SK-MEL-5 (cell line): ENCODE results near the gene PIP5K1A. TPM values are rescaled to one million over a fixed set of nuclear protein-coding genes. Genes with fewer than 3 reads are reported as not detected.

Experiments used
- DNase-seq: peaks from one replicate; pipeline ENCODE4 v3.0.0-alpha.2; 2016; ENCODE audit warnings: low read depth, low spot score
- in situ Hi-C: cut with HindIII; loops from 2 replicates; pipeline ENCODE4 v1.10.0; 2016; ENCODE audit warnings: low sequenced_read_pairs, high pct_unique_total_duplicates, low pct_unique_long_range_greater_than_20kb
- total RNA-seq: library from RNA; depleted of rRNA; stranded (reverse); fragments of >200 nt; shearing (Covaris generic); gene quantifications from 2 replicates; pipeline ENCODE4 v1.2.3, GENCODE V29; 2014; rRNA removed

PIP5K1A gene
- total RNA-seq, 1 experiment from 2014 or later: 54.5 TPM

GRCh38 chr1:151294742-151295462 lies 96.5 kb downstream of the PIP5K1A start:
- in situ Hi-C loops: no loop called here
- peak; percentile 86 for DNase-seq

Other genes starting within 250 kb of the PIP5K1A start
- 133 and 162 TPM in 2 replicates for gene CERS2, start 223.7 kb upstream of the PIP5K1A start, total RNA-seq
- 0.48 and 1.1 TPM in 2 replicates for gene ANXA9, start 216.3 kb upstream of the PIP5K1A start, total RNA-seq
- 11.3 and 13.6 TPM in 2 replicates for gene MINDY1, start 191.7 kb upstream of the PIP5K1A start, total RNA-seq
- 13.9 and 16.2 TPM in 2 replicates for gene PRUNE1, start 190.1 kb upstream of the PIP5K1A start, total RNA-seq
- 0.11 and 0.16 TPM in 2 replicates for gene BNIPL, start 162.0 kb upstream of the PIP5K1A start, total RNA-seq
- 16.0 and 17.9 TPM in 2 replicates for gene C1orf56, start 150.8 kb upstream of the PIP5K1A start, total RNA-seq
- 95.8 and 99.9 TPM in 2 replicates for gene CDC42SE1, start 138.9 kb upstream of the PIP5K1A start, total RNA-seq
- 3.5 and 3.6 TPM in 2 replicates for gene MLLT11, start 138.2 kb upstream of the PIP5K1A start, total RNA-seq
- gene GABPB2, start 127.8 kb upstream of the PIP5K1A start, total RNA-seq: 6.7 and 8.1 TPM in 2 replicates
- 0.53 and 1.1 TPM in 2 replicates for gene SEMA6C, start 51.9 kb upstream of the PIP5K1A start, total RNA-seq
- not detected in 2 replicates for gene TNFAIP8L2, start 41.9 kb upstream of the PIP5K1A start, total RNA-seq
- 17.7 and 22.1 TPM in 2 replicates for gene LYSMD1, start 32.6 kb upstream of the PIP5K1A start, total RNA-seq
- 90.9 and 110 TPM in 2 replicates for gene SCNM1, start 32.4 kb upstream of the PIP5K1A start, total RNA-seq
- gene TMOD4, start 22.6 kb upstream of the PIP5K1A start, total RNA-seq: 0.80 and 1.2 TPM in 2 replicates
- gene VPS72, start 8.4 kb upstream of the PIP5K1A start, total RNA-seq: 116 and 133 TPM in 2 replicates
- 370 and 398 TPM in 2 replicates for gene PSMD4, start 56.2 kb downstream of the PIP5K1A start, total RNA-seq
- gene ZNF687, start 83.7 kb downstream of the PIP5K1A start, total RNA-seq: 29.0 and 31.0 TPM in 2 replicates
- gene PI4KB, start 128.9 kb downstream of the PIP5K1A start, total RNA-seq: 49.4 and 49.6 TPM in 2 replicates
- gene RFX5, start 148.7 kb downstream of the PIP5K1A start, total RNA-seq: 102 and 125 TPM in 2 replicates
- 1.4 and 2.6 TPM in 2 replicates for gene SELENBP1, start 174.2 kb downstream of the PIP5K1A start, total RNA-seq
- gene PSMB4, start 201.0 kb downstream of the PIP5K1A start, total RNA-seq: 940 and 1,049 TPM in 2 replicates